Activated CD8-positive, alpha-beta T cell treated with anti-CD3 and anti-CD28 coated beads for 36 hours (primary cell): Measurements from ENCODE around the gene GFRAL. TPM values are rescaled to one million over a fixed set of nuclear protein-coding genes. Genes with fewer than 3 reads are reported as not detected.
A peak's percentile ranks its signal among the peaks of the same experiment; 100 is the strongest.

Experiments
- ATAC-seq: fragments of 200-7000 bp; cut with Tn5 transposase; one replicate; pipeline ENCODE4 v1.10.0; 2021; ENCODE audit warnings: mild to moderate bottlenecking, moderate library complexity
- CTCF ChIA-PET: fragments of 350-600 bp; sonication (Branson Sonifier 250); formaldehyde crosslinking; loops from one replicate; lab custom pipeline; 2021; ENCODE audit warnings: antibody characterized with exemption; lab: Charles Lee
- POLR2A ChIA-PET: fragments of 350-600 bp; sonication (Branson Sonifier 250); formaldehyde crosslinking; loops from one replicate; lab custom pipeline; 2021; ENCODE audit warnings: antibody characterized with exemption; lab: Charles Lee
- DNase-seq: peaks from one replicate; pipeline ENCODE4 v3.0.0-alpha.2; 2020
- H3K27ac Mint-ChIP-seq: one replicate; pipeline ENCODE4 v1.8.0; 2021; ENCODE audit warnings: mild to moderate bottlenecking, mixed read lengths
- H3K27me3 Mint-ChIP-seq: one replicate; pipeline ENCODE4 v1.8.0; 2021; ENCODE audit warnings: mixed read lengths
- H3K36me3 Mint-ChIP-seq: one replicate; pipeline ENCODE4 v1.8.0; 2021; ENCODE audit warnings: low read depth, mixed read lengths
- H3K4me1 Mint-ChIP-seq: one replicate; pipeline ENCODE4 v1.8.0; 2021; ENCODE audit warnings: low read depth, mixed read lengths
- H3K4me3 Mint-ChIP-seq: one replicate; pipeline ENCODE4 v1.8.0; 2021; ENCODE audit warnings: mild to moderate bottlenecking, moderate library complexity, mixed read lengths
- H3K9me3 Mint-ChIP-seq: one replicate; pipeline ENCODE4 v1.8.0; 2021; ENCODE audit warnings: mixed read lengths
- intact Hi-C: fragments of 100-400 bp; cut with micrococcal nuclease; formaldehyde crosslinking; loops from one replicate; pipeline ENCODE4 v1.10.0; 2022
- total RNA-seq, 2 experiments: library from RNA; stranded (reverse); gene quantifications; one replicate each; pipeline ENCODE4 v1.2.3, GENCODE V29; 2021
- TF ChIP-seq, protein P1 (sequence below): fragments of 200-600 bp; IDR thresholded peaks from one replicate; pipeline ENCODE4 v1.8.0; 2022; ENCODE audit warnings: antibody characterized with exemption, mild to moderate bottlenecking

GFRAL gene
- total RNA-seq, 2 experiments from 2014 or later: not detected

DNA sequence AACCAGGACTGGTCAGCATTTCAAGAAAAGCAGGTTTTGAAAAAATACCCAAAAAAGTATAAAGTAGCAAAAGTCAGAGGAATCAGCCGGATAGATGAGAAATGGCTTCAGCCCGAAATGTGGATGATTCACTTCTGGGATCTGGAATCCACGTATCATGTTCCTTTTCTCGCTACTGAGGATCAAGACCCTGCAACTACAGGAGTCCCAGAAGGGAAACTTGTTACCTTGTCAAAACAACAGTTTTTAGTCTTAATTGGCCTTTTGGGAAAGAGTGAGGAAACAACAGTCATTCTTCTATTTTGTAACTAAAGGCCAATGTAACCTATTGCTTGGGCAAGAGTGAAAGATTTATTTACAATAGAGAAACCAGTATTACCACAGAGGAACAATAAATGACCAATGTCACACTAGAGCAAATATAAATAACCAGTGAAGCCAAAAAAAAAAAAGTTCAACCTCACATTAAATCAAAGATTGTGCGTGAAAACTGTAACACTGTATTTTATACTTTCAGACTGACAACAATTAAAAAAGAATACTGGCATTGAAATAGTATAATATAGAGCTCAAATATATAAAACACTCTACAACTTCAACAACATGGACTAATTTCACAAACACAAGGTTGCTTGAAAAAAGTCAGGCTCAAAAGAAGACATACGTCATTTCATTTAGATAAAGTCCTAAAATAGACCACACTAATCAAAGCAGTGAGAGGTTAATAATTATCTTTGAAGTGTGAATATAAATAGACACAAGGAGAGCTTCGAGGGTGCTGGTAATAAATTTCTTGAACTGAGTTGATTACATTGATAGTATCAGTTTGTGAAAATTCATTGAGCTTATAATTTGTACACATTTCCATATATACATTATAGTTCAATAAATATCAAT, 116.2 kb downstream of the GFRAL start:
- CTCF ChIA-PET: no interaction called here
- POLR2A ChIA-PET: no interaction called here

DNA sequence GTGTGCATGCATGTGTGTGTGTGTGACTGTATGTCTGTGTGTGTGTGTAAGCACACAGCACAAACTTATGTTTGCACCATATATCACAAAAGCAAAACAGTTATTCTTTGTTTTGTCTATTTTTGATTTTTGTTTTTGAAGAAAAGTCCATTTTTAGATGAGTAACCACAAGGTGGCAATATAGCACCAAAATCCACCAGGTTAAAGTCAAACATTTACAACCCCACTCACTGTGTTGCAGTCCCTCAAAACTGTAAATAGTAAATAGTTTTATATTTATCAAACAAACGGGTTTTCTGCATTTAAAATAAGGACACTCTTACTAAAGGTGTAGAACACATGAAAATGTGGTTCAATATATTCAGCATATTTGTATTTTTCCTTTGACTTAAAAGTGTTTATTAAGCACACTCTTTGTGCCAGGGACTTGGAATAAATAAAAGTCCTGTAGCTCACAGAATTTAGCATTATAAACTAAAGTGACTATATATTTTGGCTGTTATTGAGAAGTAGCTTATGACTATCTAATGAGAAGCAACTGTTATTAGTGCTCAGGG, 118.5 kb downstream of the GFRAL start:
- ChIA-PET CTCF (interaction anchor here (1.3 to 1.9 kb wide), 2 partner anchors 21 to 169 kb away, joined by 4 to 5 read pairs; no protein-coding TSS in a partner anchor), POLR2A (no interaction called here)
- no peaks in the 10 kb centered on the region for H3K27me3 Mint-ChIP-seq
- no peak for DNase-seq
- no peak overlapping the region for H3K27ac Mint-ChIP-seq
- no peak for ATAC-seq
- H3K4me3 Mint-ChIP-seq: no peak overlapping the region
- H3K4me1 Mint-ChIP-seq: no peaks in the 10 kb centered on the region
- TF ChIP-seq, protein P1, sequence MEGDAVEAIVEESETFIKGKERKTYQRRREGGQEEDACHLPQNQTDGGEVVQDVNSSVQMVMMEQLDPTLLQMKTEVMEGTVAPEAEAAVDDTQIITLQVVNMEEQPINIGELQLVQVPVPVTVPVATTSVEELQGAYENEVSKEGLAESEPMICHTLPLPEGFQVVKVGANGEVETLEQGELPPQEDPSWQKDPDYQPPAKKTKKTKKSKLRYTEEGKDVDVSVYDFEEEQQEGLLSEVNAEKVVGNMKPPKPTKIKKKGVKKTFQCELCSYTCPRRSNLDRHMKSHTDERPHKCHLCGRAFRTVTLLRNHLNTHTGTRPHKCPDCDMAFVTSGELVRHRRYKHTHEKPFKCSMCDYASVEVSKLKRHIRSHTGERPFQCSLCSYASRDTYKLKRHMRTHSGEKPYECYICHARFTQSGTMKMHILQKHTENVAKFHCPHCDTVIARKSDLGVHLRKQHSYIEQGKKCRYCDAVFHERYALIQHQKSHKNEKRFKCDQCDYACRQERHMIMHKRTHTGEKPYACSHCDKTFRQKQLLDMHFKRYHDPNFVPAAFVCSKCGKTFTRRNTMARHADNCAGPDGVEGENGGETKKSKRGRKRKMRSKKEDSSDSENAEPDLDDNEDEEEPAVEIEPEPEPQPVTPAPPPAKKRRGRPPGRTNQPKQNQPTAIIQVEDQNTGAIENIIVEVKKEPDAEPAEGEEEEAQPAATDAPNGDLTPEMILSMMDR: peak; percentile 24
- no peaks in the 10 kb centered on the region for H3K36me3 Mint-ChIP-seq
- H3K9me3 Mint-ChIP-seq: peaks cover 6% of the 10 kb centered on the region
- intact Hi-C loops: no loop called here

More for the DNA sequence above, 116.2 kb downstream of the GFRAL start:
- Mint-ChIP-seq H3K36me3 (no peaks in the 10 kb centered on the region), H3K4me3 (no peak overlapping the region), H3K27me3 (no peaks in the 10 kb centered on the region), H3K4me1 (no peaks in the 10 kb centered on the region), H3K9me3 (peaks cover 3% of the 10 kb centered on the region), H3K27ac (no peak overlapping the region)
- ATAC-seq (no peak), DNase-seq (no peak)
- TF ChIP-seq, protein P1: no peak
- intact Hi-C loops: no loop called here

DNA sequence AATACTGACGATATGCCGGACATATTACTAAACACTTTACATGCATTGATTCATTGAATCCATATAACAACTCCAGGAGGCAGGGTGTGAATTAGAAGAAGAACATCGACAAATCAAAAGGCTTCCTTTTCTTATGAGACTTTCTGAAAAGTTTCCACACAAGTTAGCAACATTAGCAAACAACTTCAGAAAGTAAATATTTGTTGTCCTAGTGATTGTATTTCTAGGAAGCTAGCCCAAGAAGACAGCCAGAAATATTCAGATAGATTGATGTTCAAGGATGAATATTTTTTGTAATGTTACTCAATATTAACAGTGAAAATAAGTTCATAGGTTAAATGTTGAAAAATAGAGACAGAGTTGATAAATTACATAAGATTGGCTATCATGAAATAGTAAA, 120.6 kb downstream of the GFRAL start:
- CTCF ChIA-PET: no interaction called here
- Mint-ChIP-seq H3K4me1 (no peaks in the 10 kb centered on the region), H3K4me3 (no peak overlapping the region), H3K27ac (no peak overlapping the region), H3K27me3 (no peaks in the 10 kb centered on the region), H3K9me3 (peaks cover 6% of the 10 kb centered on the region), H3K36me3 (no peaks in the 10 kb centered on the region)
- POLR2A ChIA-PET: no interaction called here
- TF ChIP-seq, protein P1: no peak
- ATAC-seq: no peak
- DNase-seq: no peak
- intact Hi-C loops: no loop called here

DNA sequence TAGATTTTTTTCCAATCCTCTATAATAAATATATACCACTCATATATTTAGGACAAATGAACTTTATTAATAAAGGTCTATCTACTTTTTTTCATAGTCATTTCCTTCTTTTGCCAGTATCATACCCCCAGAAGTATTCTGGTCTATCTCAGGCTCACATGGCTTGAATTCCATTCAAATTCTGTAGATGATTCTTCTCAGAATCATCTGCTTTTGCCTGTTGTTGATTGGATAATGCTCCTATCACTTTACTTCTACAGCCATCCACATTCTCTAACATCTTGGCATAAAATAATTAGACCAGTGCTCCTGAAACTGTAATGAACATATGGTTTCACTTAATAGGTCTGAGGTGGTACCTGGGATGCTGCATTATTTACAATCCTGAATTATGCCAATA, 121.2 kb downstream of the GFRAL start:
- TF ChIP-seq, protein P1: no peak
- POLR2A ChIA-PET: no interaction called here
- no peaks in the 10 kb centered on the region for H3K4me1 Mint-ChIP-seq
- CTCF ChIA-PET: no interaction called here
- intact Hi-C loops: no loop called here
- H3K36me3 Mint-ChIP-seq: no peaks in the 10 kb centered on the region
- peaks cover 6% of the 10 kb centered on the region for H3K9me3 Mint-ChIP-seq
- ATAC-seq (no peak), DNase-seq (no peak)
- no peaks in the 10 kb centered on the region for H3K27me3 Mint-ChIP-seq
- H3K4me3 Mint-ChIP-seq: no peak overlapping the region
- H3K27ac Mint-ChIP-seq: no peak overlapping the region

DNA sequence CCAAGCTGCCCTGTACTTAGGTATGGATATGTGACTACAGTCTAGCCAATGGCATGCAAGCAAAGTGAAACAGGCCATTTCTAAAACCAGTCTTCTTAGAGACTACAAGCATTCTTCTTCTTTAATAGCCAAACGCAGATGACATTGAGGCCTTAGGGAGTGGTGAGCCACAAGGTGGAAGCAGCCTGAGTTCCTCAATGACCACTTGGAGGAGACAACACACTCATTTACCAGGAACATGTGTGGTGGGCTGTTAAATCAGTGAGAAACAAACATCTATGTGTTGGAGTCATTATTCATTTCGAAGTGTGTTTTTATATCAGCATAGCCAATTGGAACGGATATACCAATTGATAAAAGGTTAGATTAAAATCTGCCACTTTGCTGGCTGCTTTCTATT, 122.0 kb downstream of the GFRAL start:
- peaks cover 6% of the 10 kb centered on the region for H3K9me3 Mint-ChIP-seq
- intact Hi-C loops: no loop called here
- H3K27me3 Mint-ChIP-seq: no peaks in the 10 kb centered on the region
- ChIA-PET CTCF (no interaction called here), POLR2A (no interaction called here)
- H3K4me1 Mint-ChIP-seq: no peaks in the 10 kb centered on the region
- no peak overlapping the region for H3K4me3 Mint-ChIP-seq
- H3K36me3 Mint-ChIP-seq: no peaks in the 10 kb centered on the region
- DNase-seq (no peak), ATAC-seq (no peak)
- no peak overlapping the region for H3K27ac Mint-ChIP-seq
- TF ChIP-seq, protein P1: no peak
